ELR (cell line): ENCODE measurements around the gene FAM78B.

Experiments used
- DNase-seq: peaks from one replicate; pipeline ENCODE4 v3.0.0-alpha.2; 2015; ENCODE audit warnings: low read depth

FAM78B gene

DNA sequence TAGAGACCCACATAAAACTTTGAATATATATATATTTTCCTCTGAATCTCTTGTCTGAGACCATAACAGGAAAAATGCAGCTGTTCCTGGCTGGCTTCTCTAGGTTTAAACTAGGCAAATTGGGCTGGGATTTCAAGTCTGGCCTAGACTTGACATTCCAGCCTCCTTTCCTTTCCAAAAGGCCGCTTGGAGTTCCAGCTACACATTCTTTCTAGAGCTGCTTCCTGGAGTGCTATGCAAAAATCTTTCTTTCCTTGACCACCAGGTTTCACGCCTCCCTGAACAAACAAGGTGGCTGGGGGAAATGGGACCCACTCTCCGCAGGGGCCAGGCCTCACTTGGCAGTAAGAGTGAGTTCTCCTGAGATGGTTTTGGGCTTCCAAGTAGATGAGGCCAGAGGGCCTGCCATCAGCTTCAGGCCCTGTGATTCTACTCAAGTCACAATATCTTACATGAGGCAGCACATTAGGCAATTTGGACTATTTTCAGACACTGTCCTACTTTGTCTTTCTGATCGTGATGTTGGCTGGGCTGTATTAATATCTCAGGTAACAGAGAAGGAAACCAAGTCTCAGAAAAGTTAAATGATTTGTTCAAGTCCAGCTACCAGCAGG lies 102.4 kb downstream of the FAM78B start:
- no peak for DNase-seq

DNA sequence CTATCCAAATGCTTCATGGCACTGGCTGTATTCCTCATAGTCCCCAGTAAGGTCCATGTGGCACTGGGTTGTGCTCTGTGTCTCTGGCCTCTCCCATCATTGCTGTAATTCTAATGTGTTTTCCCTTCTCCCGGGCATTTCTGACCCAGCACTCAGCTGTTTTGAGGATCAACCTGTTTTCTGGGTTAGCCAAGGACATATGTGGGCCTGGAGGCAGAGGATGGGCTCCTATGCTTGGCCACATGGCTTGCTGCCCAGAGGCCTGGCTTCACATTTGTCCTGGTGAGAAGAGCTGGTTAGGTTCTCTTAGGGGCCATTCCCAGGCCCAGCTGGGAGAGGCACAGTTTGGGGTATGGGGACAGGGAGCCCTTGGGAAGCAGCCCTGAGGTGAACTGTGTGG lies 103.1 kb downstream of the FAM78B start:
- no peak for DNase-seq

DNA sequence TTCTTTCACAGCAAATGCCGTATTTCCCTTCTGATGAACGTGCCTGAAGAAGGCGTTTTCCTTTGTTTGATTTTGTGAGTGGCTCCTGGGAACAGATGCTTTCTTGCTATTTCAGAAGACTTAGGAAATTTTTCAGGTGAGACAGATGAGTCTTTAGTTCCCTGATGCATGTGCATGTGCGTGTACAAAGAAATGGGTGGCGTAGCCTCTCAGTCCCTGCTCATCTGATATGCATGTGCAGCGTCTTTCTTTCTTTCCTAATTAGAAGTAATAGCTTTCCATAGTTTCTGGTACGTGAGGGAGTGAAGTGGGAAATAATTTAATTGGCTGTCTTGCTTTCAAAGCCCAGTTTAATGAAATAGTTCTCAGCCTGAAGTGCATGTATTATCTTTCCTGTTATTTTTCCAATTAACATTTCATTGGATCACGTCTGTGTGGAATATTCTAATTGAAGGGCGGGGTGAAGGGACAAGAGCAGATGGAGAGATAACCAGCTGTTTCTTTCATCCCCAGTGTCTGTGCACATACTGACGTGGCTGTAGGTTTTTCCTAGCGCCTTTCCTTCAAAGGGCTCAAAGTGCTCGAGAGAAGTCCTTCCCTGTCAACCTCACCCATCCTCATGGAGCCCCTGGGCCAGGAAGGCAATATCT lies 104.3 kb downstream of the FAM78B start:
- DNase-seq, result no peak

- no peak for DNase-seq
These were observed 109.2 kb downstream of the FAM78B start for GRCh38 chr1:166057650-166058049.

- no peak for DNase-seq
These were observed 113.4 kb downstream of the FAM78B start for GRCh38 chr1:166053395-166053794.

- no peak for DNase-seq
These were observed 126.4 kb downstream of the FAM78B start for GRCh38 chr1:166040202-166040997.

- no peak for DNase-seq
These were observed 127.2 kb downstream of the FAM78B start for GRCh38 chr1:166039436-166040201.

DNA sequence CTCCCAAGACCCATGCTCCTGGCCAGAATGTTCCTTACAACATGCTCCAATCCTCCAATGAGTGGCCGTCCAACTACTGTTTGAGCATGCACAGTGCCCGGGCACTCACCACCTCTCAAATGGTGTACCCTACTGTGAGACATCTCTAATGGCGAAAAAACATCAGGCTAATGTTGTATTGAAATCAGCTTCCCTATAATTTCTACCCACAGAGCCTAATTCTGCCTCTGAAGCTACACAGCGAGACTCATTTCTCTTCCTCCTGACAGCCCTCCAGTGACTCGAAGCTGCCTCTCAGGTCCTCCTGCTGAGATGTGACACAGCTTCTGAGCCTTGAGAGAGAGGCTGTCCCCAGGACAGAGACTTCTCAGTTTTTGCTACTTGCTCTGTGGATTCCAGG lies 130.7 kb downstream of the FAM78B start:
- DNase-seq, result no peak

GRCh38 chr1:166032572-166033371 lies 134.0 kb downstream of the FAM78B start:
- no peak for DNase-seq

- DNase-seq, result no peak
These were observed 134.7 kb downstream of the FAM78B start for GRCh38 chr1:166031932-166032571.

DNA sequence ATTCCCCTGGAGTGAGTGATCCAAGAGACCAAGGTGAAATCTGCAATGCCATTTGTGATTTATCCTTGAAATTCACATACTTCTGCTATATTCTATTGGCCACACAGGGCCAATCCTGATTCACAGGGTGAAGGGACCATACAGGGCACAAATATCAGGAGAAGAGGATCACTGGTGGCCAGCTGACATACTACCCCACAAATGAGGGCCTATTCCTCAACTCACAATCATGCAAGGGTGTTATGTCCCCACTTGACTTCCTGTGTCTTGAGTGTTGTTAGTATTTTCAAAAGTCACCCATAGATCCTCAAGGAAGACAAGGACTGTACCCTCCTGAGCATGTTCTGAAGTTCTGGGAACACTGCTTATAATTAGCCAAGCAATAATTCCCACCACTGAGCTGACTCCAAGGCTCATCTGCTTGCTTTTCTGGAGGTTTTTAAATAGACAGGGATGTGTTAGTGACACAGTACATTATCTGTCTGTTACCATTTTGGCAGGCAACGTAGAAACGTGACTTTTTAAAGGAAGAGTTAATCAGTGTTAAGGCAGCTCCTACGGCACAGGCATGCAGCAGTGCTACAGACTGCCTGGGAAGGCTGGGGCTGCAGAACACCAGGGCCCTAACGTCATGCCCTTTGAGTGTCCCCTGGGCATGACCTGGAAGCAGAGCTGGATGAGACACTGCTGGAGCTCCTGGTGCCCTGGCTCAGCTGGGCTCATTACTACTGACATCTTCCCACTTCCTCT lies 137.4 kb downstream of the FAM78B start:
- DNase-seq, result no peak

DNA sequence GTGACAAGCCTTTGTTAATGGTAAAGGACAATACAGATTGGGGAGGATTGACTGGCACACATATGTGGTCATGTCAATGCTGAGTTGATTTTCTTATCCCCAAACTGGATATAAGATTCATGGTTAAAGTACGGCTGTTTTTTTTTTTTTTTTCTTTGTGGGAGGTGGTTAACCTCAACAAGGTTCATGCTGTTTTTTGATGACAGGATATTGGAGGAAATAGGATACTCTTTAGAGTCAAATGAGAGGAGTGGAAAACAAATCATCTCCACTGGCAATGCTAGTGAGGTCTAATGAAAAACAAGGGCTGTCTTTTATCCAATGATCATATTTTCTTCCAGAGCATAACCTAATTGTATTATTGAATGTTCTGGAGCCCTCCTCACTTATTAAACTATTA lies 140.2 kb downstream of the FAM78B start:
- no peak for DNase-seq

DNA sequence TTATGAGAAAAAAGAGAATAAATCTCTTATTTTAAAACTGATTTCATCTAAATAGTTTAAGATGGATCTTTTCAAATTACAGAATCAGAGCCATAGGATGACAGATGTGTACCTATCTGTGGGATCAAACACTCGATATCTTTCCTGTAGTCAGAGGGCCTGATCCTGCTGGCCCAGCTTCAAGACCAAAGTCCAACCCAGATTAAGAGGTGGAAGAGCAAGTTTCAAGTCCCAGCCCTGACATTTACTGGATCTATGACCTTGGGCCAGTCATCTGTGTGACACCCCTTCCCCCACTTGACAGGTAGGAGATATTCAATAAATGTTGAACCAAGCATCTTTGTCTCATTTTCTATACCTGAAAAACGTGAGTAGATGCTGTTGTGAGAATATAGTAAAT lies 140.7 kb downstream of the FAM78B start:
- no peak for DNase-seq

GRCh38 chr1:166020210-166020609 lies 146.6 kb downstream of the FAM78B start:
- DNase-seq, result no peak
